ENCODE results near the gene FAM83D. TPM values are rescaled to one million over a fixed set of nuclear protein-coding genes. Genes with fewer than 3 reads are reported as not detected.

Gene FAM83D
- polyA plus RNA-seq, 2 of the 4 experiments (the other 2 are of a cell fraction), result 57.1 to 58.3 TPM

- H3K9me3 ChIP-seq, result no peaks in the 10 kb centered on the region
- TF ChIP-seq HEYL (CRISPR knock-in tag; IDR thresholded peaks at IDR 0.05) (no peak), HOXB5 (CRISPR knock-in tag; IDR thresholded peaks at IDR 0.05) (no peak), RCOR1 (IDR thresholded peaks at IDR 0.05; ENCODE audit: low read depth, low read length) (no peak), NR3C1 (IDR thresholded peaks at IDR 0.05) (no peak), FOSL2 (IDR thresholded peaks at IDR 0.05) (no peak), FOSL2 (CRISPR knock-in tag; IDR thresholded peaks at IDR 0.05) (no peak), FOXS1 (CRISPR knock-in tag; IDR thresholded peaks at IDR 0.05) (no peak), MYC (IDR thresholded peaks at IDR 0.05; ENCODE audit: borderline replicate concordance, low read length) (no peak), EP300 (IDR thresholded peaks at IDR 0.05) (no peak), POLR2A (IDR thresholded peaks at IDR 0.05; ENCODE audit: low read length) (no peak), POLR2AphosphoS2 (conservative IDR thresholded peaks at IDR 0.05; ENCODE audit: low read length) (no peak)
- TF ChIP-seq, protein P1, sequence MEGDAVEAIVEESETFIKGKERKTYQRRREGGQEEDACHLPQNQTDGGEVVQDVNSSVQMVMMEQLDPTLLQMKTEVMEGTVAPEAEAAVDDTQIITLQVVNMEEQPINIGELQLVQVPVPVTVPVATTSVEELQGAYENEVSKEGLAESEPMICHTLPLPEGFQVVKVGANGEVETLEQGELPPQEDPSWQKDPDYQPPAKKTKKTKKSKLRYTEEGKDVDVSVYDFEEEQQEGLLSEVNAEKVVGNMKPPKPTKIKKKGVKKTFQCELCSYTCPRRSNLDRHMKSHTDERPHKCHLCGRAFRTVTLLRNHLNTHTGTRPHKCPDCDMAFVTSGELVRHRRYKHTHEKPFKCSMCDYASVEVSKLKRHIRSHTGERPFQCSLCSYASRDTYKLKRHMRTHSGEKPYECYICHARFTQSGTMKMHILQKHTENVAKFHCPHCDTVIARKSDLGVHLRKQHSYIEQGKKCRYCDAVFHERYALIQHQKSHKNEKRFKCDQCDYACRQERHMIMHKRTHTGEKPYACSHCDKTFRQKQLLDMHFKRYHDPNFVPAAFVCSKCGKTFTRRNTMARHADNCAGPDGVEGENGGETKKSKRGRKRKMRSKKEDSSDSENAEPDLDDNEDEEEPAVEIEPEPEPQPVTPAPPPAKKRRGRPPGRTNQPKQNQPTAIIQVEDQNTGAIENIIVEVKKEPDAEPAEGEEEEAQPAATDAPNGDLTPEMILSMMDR (IDR thresholded peaks at IDR 0.05), result no peak
- WGBS (ENCODE audit: missing lambda C conversion rate), result 93% methylated on average over 5 of the region's 5 CpGs
- H3K4me3 ChIP-seq, result no peak overlapping the region
- no peak for ATAC-seq
- H3K4me1 ChIP-seq, result peaks cover 39% of the 10 kb centered on the region
- FAIRE-seq, result no peak
- POLR2A ChIA-PET, result no interaction called here
- H3K4me2 ChIP-seq, result no peak overlapping the region
- DNase-seq (ENCODE audit: low read depth in 1 of 2, low spot score in 1 of 2), result no peak
- no peak overlapping the region for H3K27ac ChIP-seq
- CTCF ChIA-PET, result interaction anchor here (1.2 to 1.6 kb wide), 5 partner anchors 11 to 35 kb away, joined by 3 to 13 read pairs (median 4); partner anchors contain the start of genes DHX35 and FAM83D
Measured at GRCh38 chr20:38937000-38937399, 10.8 kb downstream of the FAM83D start.

DNA sequence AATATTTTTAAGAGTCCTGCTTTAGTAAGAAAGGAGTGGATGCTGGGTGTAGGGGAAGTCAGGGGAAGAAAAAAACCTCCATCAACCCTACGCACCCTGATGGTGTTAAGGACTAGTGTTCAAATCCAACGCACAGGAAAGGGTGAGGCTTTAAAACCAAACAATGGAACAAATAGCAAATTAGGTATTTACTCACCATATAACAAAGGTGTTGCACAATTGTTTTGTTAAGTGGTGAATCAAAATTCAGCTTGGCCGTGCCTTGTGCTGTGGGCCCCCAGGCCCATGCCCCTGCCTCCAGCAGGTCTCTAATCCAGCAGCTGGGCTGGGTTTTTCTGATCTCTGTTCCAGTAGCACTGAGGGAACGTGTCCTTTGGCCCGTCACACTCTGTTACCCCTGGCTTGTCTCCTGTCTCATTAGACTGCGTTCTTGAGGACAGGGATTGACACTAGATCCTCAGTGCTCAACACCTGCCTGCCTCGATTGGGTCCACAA lies 11.8 kb downstream of the FAM83D start:
- WGBS (ENCODE audit: missing lambda C conversion rate), result 74% methylated on average over 7 of the region's 7 CpGs
- no peak overlapping the region for H3K4me3 ChIP-seq
- FAIRE-seq, result no peak
- no peak for DNase-seq (ENCODE audit: low read depth in 1 of 2, low spot score in 1 of 2)
- no peaks in the 10 kb centered on the region for H3K9me3 ChIP-seq
- no peak overlapping the region for H3K4me2 ChIP-seq
- H3K27ac ChIP-seq, result no peak overlapping the region
- POLR2A ChIA-PET, result no interaction called here
- ATAC-seq, result no peak
- TF ChIP-seq CBX2 (IDR thresholded peaks at IDR 0.05; ENCODE audit: borderline replicate concordance, low read depth) (no peak), ZSCAN20 (CRISPR knock-in tag; IDR thresholded peaks at IDR 0.05) (no peak), MAFK (IDR thresholded peaks at IDR 0.05; ENCODE audit: partially characterized antibody) (no peak), FOXS1 (CRISPR knock-in tag; IDR thresholded peaks at IDR 0.05) (no peak), BCL3 (IDR thresholded peaks at IDR 0.05) (no peak), ESRRA (IDR thresholded peaks at IDR 0.05; ENCODE audit: borderline replicate concordance, low read length) (no peak), RCOR1 (IDR thresholded peaks at IDR 0.05; ENCODE audit: low read depth, low read length) (no peak), KDM1A (IDR thresholded peaks at IDR 0.05; ENCODE audit: low read depth) (no peak), FOSB (CRISPR knock-in tag; IDR thresholded peaks at IDR 0.05) (no peak), PBX3 (IDR thresholded peaks at IDR 0.05) (no peak), POLR2AphosphoS2 (conservative IDR thresholded peaks at IDR 0.05; ENCODE audit: low read length) (no peak), KDM5A (IDR thresholded peaks at IDR 0.05) (no peak), CHD4 (IDR thresholded peaks at IDR 0.05; ENCODE audit: borderline replicate concordance) (no peak), SMC3 (IDR thresholded peaks at IDR 0.05) (no peak), HOXB5 (CRISPR knock-in tag; IDR thresholded peaks at IDR 0.05) (no peak), POLR2A (IDR thresholded peaks at IDR 0.05; ENCODE audit: low read length) (no peak)
- peaks cover 28% of the 10 kb centered on the region for H3K4me1 ChIP-seq
- CTCF ChIA-PET, result interaction anchor here (1.0 to 1.6 kb wide), 3 partner anchors 8 to 36 kb away, joined by 3 read pairs; partner anchors contain the start of gene FAM83D
